Measurements from ENCODE around the gene EXTL1. TPM values are rescaled to one million over a fixed set of nuclear protein-coding genes. Genes with fewer than 3 reads are reported as not detected.

EXTL1 gene
- total and polyA plus RNA-seq, 2 of the 4 experiments (the other 2 are of a cell fraction), result 0.90 to 5.2 TPM

- H3K4ac ChIP-seq (ENCODE audit: low read depth, low read length), result no peak overlapping the region
- DNase-seq, result no peak
- POLR2A ChIA-PET (ENCODE audit: unreplicated experiment), result no interaction called here
Measured at GRCh38 chr1:26044414-26044813, 22.8 kb downstream of the EXTL1 start.

More at GRCh38 chr1:26044414-26044813, 22.8 kb downstream of the EXTL1 start:
- no peaks in the 10 kb centered on the region for H4K20me1 ChIP-seq (ENCODE audit: insufficient read depth, low read length)
- WGBS, 2 experiments (ENCODE audit: extremely low coverage in 2 of 2, insufficient read length in 1 of 2), result no CpG with 5 or more reads among the region's 3 CpGs
- no peak for TF ChIP-seq CHD1 (IDR thresholded peaks at IDR 0.05; ENCODE audit: low read depth, low read length)
- TF ChIP-seq NFE2L2 (IDR thresholded peaks at IDR 0.05; ENCODE audit: low read depth, low read length), result no peak
- no peak for TF ChIP-seq ELK1 (IDR thresholded peaks at IDR 0.05; ENCODE audit: borderline replicate concordance, low read depth, low read length)
- no peak for TF ChIP-seq MXI1 (IDR thresholded peaks at IDR 0.05; ENCODE audit: borderline replicate concordance, low read depth, low read length)
- TF ChIP-seq MAFK (IDR thresholded peaks at IDR 0.05; ENCODE audit: low read depth, low read length), result no peak
- TF ChIP-seq USF2 (IDR thresholded peaks at IDR 0.05; ENCODE audit: low read depth, low read length), result no peak
- TF ChIP-seq RCOR1 (IDR thresholded peaks at IDR 0.05; ENCODE audit: insufficient replicate concordance, low read length), result no peak
- TF ChIP-seq RAD21 (IDR thresholded peaks at IDR 0.05; ENCODE audit: low read length), result no peak
- no peak for TF ChIP-seq CTCF (conservative IDR thresholded peaks at IDR 0.05; ENCODE audit: low read depth, low read length)
- TF ChIP-seq CEBPB (IDR thresholded peaks at IDR 0.05; ENCODE audit: low read depth, low read length), result no peak
- no peak for TF ChIP-seq BHLHE40 (IDR thresholded peaks at IDR 0.05; ENCODE audit: low read depth, low read length)
- no peaks in the 10 kb centered on the region for H3K4me1 ChIP-seq (ENCODE audit: control insufficient read depth, insufficient read depth, low read length)
- no peak overlapping the region for H4K91ac ChIP-seq (ENCODE audit: insufficient read depth, low read depth, low read length)
- ATAC-seq (ENCODE audit: low read depth), result no peak
- no peak overlapping the region for H2BK20ac ChIP-seq (ENCODE audit: low read depth, low read length)
- no peak overlapping the region for H2AK9ac ChIP-seq (replicated peaks; ENCODE audit: low read depth, low read length, poor library complexity)
- in situ Hi-C loops (cut with MboI; ENCODE audit: low sequenced_read_pairs), result loop anchor here (5.0 kb wide), 2 partner anchors 53 to 103 kb away; no protein-coding TSS in a partner anchor
- no peaks in the 10 kb centered on the region for H3K9me1 ChIP-seq (ENCODE audit: insufficient read depth, low read length)
- no TSS peak for BruUV-seq (replicated peaks)
- no peak overlapping the region for H2BK5ac ChIP-seq (ENCODE audit: low read depth, low read length, poor library complexity, severe bottlenecking)
- no peak overlapping the region for H3K18ac ChIP-seq (ENCODE audit: low read depth, low read length)
- H3K23ac ChIP-seq (ENCODE audit: low read depth, low read length), result no peak overlapping the region
- no peak overlapping the region for H2BK15ac ChIP-seq (ENCODE audit: low read depth, low read length)
- no peak overlapping the region for H3K9ac ChIP-seq (ENCODE audit: low read depth, low read length)
- no peak overlapping the region for H3K27ac ChIP-seq (ENCODE audit: insufficient read depth, low read length)
- dilution Hi-C loops (cut with HindIII; ENCODE audit: low sequenced_read_pairs, unreplicated experiment), result no loop called here
- H3K9me3 ChIP-seq (ENCODE audit: control insufficient read depth, insufficient read depth, low read length), result no peaks in the 10 kb centered on the region
- H3K56ac ChIP-seq (ENCODE audit: extremely low read depth, insufficient read depth, low read length), result no peak overlapping the region
- no peak overlapping the region for H3K4me2 ChIP-seq (ENCODE audit: low read depth, low read length)
- H3K14ac ChIP-seq (replicated peaks; ENCODE audit: low read depth, low read length), result no peak overlapping the region
- CTCF ChIA-PET, result no interaction called here
- no peak overlapping the region for H4K8ac ChIP-seq (ENCODE audit: low read depth in 2 of 2, low read length in 2 of 2)
- H3K27me3 ChIP-seq (ENCODE audit: control insufficient read depth, insufficient read depth, low read length), result peaks cover 79% of the 10 kb centered on the region
- H3K4me3 ChIP-seq (ENCODE audit: insufficient read depth, low read depth, low read length), result no peak overlapping the region
- H3K79me1 ChIP-seq (ENCODE audit: low read depth in 1 of 2, low read length in 2 of 2), result no peaks in the 10 kb centered on the region
- H2AFZ ChIP-seq (replicated peaks; ENCODE audit: low read length, poor library complexity), result no peak overlapping the region
- no peaks in the 10 kb centered on the region for H3K36me3 ChIP-seq (ENCODE audit: control insufficient read depth, insufficient read depth, low read length)
- H4K5ac ChIP-seq (ENCODE audit: low read depth, low read length), result no peak overlapping the region
- H2AK5ac ChIP-seq (ENCODE audit: low read depth, low read length), result no peak overlapping the region
- intact Hi-C loops (cut with micrococcal nuclease), result no loop called here
- no peak overlapping the region for H2BK120ac ChIP-seq (ENCODE audit: low read depth, low read length)

Measured in IMR-90 (cell line).